Astrocyte of the cerebellum (primary cell): ENCODE measurements around the gene MAP3K20.

Source experiments
- DNase-seq: peaks from one replicate; pipeline ENCODE4 v3.0.0-alpha.2; 2011; ENCODE audit warnings: low read depth
- H3K4me3 ChIP-seq: 2 replicates; pipeline ENCODE4 v1.5.1; 2011; ENCODE audit warnings: mild to moderate bottlenecking, low read depth, low read length, moderate library complexity
- CTCF ChIP-seq: IDR thresholded peaks from 2 replicates; pipeline ENCODE4 v1.5.1; 2012; ENCODE audit warnings: low read length, low read depth, moderate library complexity, mild to moderate bottlenecking; ENCODE audit errors: missing control alignments
- in situ Hi-C: cut with HindIII; loops from 2 replicates; pipeline ENCODE4 v1.10.0; 2017; ENCODE audit warnings: low sequenced_read_pairs

The MAP3K20 gene

GRCh38 chr2:173048897-173049661 is 26.6 kb upstream of the MAP3K20 start:
- TF ChIP-seq CTCF = no peak
- DNase-seq = peak; percentile 95
- in situ Hi-C loops = no loop called here
- H3K4me3 ChIP-seq = no peak overlapping the region

DNA sequence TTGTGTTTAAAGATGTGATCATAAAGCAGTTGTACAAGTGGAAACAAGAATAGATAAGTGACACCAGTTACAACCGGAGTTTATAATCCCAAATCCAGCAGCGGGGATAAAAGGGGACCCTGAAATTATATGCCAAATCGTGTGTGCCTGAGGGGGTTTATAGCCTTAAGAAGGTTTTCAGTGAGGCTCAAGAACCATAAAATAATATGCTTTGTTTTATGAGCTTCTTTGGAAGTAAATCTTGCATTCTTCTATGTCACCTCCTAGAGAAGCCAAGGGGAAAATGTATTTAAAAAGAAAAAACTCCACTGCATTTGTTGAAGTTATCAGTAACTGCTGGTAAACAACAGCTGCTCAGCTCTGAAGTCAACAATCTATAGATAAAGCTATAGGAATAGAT is 25.8 kb upstream of the MAP3K20 start:
- in situ Hi-C loops = no loop called here
- no peak for DNase-seq
- TF ChIP-seq CTCF = no peak
- H3K4me3 ChIP-seq = no peak overlapping the region

GRCh38 chr2:173050684-173051083 is 25.0 kb upstream of the MAP3K20 start:
- TF ChIP-seq CTCF = no peak
- DNase-seq = no peak
- in situ Hi-C loops = no loop called here
- H3K4me3 ChIP-seq = no peak overlapping the region

GRCh38 chr2:173051463-173052215 is 24.0 kb upstream of the MAP3K20 start:
- TF ChIP-seq CTCF = no peak
- no peak for DNase-seq
- H3K4me3 ChIP-seq = no peak overlapping the region
- in situ Hi-C loops = no loop called here

DNA sequence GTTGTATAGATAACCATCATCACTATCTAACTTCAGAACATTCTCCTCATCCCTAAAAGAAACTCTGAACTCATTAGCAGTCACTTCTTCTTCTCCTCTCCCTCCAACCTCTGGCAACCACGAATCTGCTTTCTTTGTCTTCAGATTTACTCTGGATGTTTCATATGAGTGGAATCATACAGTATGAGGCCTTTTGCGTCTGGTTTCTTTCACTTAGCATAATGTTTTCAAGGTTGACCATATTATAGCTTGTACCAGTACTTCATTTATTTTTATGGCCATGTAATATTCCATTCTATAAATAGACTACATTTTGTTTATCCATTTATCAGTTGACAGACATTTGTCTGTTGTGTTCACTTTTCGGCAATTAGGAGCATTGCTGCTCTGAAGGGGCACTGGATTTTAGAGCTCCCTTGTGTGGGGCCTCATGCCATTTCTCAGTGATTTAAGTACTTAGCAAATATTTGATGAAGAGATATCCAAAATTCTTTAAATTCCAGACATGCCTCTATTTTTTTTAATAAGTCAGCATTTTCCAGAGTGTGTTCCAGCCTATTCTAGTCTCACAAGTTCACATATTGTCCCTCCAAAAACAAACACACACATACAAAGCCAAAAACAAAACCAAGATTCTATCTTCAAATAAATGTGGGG is 22.5 kb upstream of the MAP3K20 start:
- H3K4me3 ChIP-seq = no peak overlapping the region
- in situ Hi-C loops = no loop called here
- TF ChIP-seq CTCF = no peak
- no peak for DNase-seq

GRCh38 chr2:173054466-173054865 is 21.2 kb upstream of the MAP3K20 start:
- no peak overlapping the region for H3K4me3 ChIP-seq
- in situ Hi-C loops = no loop called here
- TF ChIP-seq CTCF = no peak
- DNase-seq = no peak
